ENCODE measurements around the gene LSP1. TPM values are rescaled to one million over a fixed set of nuclear protein-coding genes. Genes with fewer than 3 reads are reported as not detected.

Gene LSP1
- total RNA-seq, 4 donors from 2014 or later = 12.3 to 69.6 (median 23.2) TPM

DNA sequence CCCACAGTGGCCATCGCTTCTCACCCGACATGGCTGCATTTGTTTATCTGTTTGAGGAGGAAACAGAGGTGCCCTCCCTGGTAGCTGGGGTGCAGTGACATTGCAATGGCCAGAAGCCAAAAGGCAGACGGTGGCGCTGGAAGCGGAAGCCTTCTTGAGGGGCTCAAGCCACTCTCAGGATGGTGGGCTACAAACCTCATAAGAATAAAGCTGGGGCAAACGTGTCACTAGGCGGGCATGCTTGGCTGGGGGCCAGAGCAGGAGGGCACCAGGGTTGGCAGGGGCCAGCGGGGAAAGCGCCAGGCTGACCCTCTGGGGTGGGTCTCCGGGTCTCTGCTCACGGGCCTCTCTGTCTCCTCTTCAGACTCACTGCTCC is 79.2 kb downstream of the LSP1 start:
- no peaks in the 10 kb centered on the region for H3K36me3 ChIP-seq
- DNase-seq = no peak
- intact Hi-C loops (cut with DNase I; ENCODE audit: low total_unique reads) (no loop called here), in situ Hi-C loops (cut with MboI; ENCODE audit: low pct_ligation_motif_present in 1 of 4, low pct_unique_long_range_greater_than_20kb in 1 of 4, low sequenced_read_pairs in 3 of 4) (no loop called here)
- H3K4me1 ChIP-seq = no peaks in the 10 kb centered on the region
- WGBS, 2 donors (ENCODE audit: low coverage in 1 of 2) = 76% methylated on average over 11 of the region's 11 CpGs; no CpG with 5 or more reads in 1 of the 2 donors
- TF ChIP-seq EP300 (IDR thresholded peaks at IDR 0.05; ENCODE audit: low read depth) (no peak), POLR2A (IDR thresholded peaks at IDR 0.05) (no peak), POLR2AphosphoS5 (IDR thresholded peaks at IDR 0.05) (no peak)
- TF ChIP-seq, protein P1, sequence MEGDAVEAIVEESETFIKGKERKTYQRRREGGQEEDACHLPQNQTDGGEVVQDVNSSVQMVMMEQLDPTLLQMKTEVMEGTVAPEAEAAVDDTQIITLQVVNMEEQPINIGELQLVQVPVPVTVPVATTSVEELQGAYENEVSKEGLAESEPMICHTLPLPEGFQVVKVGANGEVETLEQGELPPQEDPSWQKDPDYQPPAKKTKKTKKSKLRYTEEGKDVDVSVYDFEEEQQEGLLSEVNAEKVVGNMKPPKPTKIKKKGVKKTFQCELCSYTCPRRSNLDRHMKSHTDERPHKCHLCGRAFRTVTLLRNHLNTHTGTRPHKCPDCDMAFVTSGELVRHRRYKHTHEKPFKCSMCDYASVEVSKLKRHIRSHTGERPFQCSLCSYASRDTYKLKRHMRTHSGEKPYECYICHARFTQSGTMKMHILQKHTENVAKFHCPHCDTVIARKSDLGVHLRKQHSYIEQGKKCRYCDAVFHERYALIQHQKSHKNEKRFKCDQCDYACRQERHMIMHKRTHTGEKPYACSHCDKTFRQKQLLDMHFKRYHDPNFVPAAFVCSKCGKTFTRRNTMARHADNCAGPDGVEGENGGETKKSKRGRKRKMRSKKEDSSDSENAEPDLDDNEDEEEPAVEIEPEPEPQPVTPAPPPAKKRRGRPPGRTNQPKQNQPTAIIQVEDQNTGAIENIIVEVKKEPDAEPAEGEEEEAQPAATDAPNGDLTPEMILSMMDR (IDR thresholded peaks at IDR 0.05) = no peak
- no peaks in the 10 kb centered on the region for H3K27me3 ChIP-seq
- H3K27ac ChIP-seq = no peak overlapping the region
- H3K9me3 ChIP-seq = no peaks in the 10 kb centered on the region
- H3K4me3 ChIP-seq = no peak overlapping the region

DNA sequence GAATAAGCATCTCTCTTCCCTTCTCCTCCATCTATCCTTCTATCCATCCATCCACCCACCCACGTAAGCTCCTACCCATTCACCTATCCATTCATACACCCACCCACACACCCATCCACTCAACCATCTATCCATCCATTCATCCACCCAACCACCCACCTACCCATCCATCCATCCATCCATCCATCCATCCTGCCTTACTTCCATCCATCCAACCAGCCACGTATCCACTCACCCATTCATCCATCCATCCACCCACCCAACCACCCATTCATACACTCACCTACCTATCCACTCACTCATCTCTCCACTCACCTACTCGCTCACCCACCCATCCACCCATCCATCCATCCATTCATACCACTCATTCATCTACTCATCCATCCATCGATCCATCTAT is 79.8 kb downstream of the LSP1 start:
- no peaks in the 10 kb centered on the region for H3K9me3 ChIP-seq
- H3K4me3 ChIP-seq = no peak overlapping the region
- WGBS, 2 donors (ENCODE audit: low coverage in 1 of 2) = 92 to 94% methylated on average over 4 of the region's 4 CpGs
- TF ChIP-seq, protein P1 (IDR thresholded peaks at IDR 0.05) = no peak
- no peak for TF ChIP-seq EP300 (IDR thresholded peaks at IDR 0.05; ENCODE audit: low read depth)
- no peak for TF ChIP-seq POLR2AphosphoS5 (IDR thresholded peaks at IDR 0.05)
- no peak for DNase-seq
- no peaks in the 10 kb centered on the region for H3K4me1 ChIP-seq
- H3K27ac ChIP-seq = no peak overlapping the region
- in situ Hi-C loops (cut with MboI; ENCODE audit: low pct_ligation_motif_present in 1 of 4, low pct_unique_long_range_greater_than_20kb in 1 of 4, low sequenced_read_pairs in 3 of 4) (no loop called here), intact Hi-C loops (cut with DNase I; ENCODE audit: low total_unique reads) (no loop called here)
- H3K36me3 ChIP-seq = no peaks in the 10 kb centered on the region
- no peaks in the 10 kb centered on the region for H3K27me3 ChIP-seq

DNA sequence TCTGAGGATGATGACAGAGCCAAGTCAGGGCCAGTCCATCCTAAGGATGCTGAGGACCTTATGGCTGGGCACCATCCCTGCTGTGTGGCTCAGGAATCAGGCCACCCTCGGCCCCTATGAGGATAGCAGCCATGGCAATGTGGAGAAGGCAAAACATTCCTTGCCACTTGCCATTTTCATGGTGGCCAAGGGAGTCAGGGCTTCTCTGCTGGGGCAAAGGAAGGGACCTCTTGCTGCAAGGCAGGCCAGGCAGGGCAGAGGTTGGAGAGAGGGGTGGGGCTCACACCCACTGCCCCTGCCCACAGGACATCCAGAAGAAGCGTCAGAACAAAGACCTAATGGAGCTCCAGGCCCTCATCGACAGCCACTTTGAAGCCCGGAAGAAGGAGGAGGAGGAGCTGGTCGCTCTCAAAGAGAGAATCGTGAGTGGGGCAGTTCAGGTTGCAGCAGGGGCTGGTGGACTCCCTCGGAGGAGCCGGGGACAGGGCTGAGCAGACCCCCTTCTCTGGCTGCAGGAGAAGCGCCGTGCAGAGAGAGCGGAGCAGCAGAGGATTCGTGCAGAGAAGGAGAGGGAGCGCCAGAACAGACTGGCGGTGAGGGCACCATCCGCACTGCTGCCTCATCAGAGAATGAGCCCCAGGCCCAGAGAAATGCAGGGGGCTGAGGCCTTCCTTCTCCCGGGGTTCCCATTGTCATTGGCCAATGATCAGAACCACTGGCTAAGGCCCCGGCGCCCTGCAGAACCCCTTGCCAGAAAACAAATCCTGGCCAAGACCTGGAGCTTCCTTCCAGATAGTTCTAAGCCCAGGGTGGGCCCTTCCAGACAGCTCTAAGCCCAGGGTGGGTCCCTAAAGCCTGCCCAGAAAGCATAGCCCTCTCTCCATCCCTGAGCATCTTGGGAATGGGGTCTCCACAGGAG is 80.8 kb downstream of the LSP1 start:
- Histone ChIP-seq H3K9me3 (no peaks in the 10 kb centered on the region), H3K27ac (no peak overlapping the region), H3K27me3 (no peaks in the 10 kb centered on the region), H3K4me1 (no peaks in the 10 kb centered on the region), H3K36me3 (no peaks in the 10 kb centered on the region), H3K4me3 (no peak overlapping the region)
- TF ChIP-seq EP300 (IDR thresholded peaks at IDR 0.05; ENCODE audit: low read depth) (no peak), POLR2A (IDR thresholded peaks at IDR 0.05) (no peak), POLR2AphosphoS5 (IDR thresholded peaks at IDR 0.05) (no peak)
- TF ChIP-seq, protein P1 (IDR thresholded peaks at IDR 0.05) = no peak
- no peak for DNase-seq
- WGBS, 2 donors (ENCODE audit: low coverage in 1 of 2) = 74 to 82% methylated on average over 10 to 18 of the region's 18 CpGs
- intact Hi-C loops (cut with DNase I; ENCODE audit: low total_unique reads) = no loop called here
- in situ Hi-C loops (cut with MboI; ENCODE audit: low pct_ligation_motif_present in 1 of 4, low pct_unique_long_range_greater_than_20kb in 1 of 4, low sequenced_read_pairs in 3 of 4) = no loop called here

DNA sequence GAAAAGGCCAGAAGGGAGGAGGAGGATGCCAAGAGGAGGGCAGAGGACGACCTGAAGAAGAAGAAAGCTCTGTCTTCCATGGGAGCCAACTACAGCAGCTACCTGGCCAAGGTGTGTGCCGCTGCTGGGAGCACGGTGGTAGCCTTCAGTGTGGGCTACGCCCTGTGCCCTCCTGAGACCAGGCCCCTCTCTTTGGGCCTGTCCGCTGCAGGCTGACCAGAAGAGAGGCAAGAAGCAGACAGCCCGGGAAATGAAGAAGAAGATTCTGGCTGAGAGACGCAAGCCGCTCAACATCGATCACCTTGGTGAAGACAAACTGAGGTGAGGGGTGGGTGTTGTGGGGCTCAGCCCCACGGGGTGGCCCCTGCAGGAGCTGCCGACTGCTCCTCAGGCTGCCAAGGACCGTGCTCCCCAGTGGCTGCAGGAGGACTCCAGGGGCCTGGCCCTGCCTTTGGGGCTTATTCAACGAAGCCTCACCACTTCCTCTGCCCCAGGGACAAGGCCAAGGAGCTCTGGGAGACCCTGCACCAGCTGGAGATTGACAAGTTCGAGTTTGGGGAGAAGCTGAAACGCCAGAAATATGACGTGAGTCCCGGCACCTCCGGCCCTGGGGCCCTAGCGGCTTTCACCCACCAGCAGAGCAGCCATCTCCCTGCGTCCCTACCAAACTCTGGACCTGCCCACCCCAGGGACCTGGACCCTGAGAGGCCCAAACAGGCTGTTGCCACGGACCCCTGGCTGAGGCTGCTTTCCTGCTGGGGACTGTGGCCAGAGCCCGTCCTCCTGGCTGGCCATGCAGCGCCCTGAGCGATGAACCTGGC is 81.7 kb downstream of the LSP1 start:
- Histone ChIP-seq H3K36me3 (no peaks in the 10 kb centered on the region), H3K27ac (no peak overlapping the region), H3K4me1 (peaks cover 0 to 4% (median 0%) of the 10 kb centered on the region in 4 donors), H3K4me3 (no peak overlapping the region), H3K27me3 (no peaks in the 10 kb centered on the region), H3K9me3 (no peaks in the 10 kb centered on the region)
- TF ChIP-seq POLR2A (IDR thresholded peaks at IDR 0.05) (no peak), POLR2AphosphoS5 (IDR thresholded peaks at IDR 0.05) (no peak), EP300 (IDR thresholded peaks at IDR 0.05; ENCODE audit: low read depth) (no peak)
- TF ChIP-seq, protein P1 (IDR thresholded peaks at IDR 0.05) = no peak
- DNase-seq = no peak
- intact Hi-C loops (cut with DNase I; ENCODE audit: low total_unique reads) (no loop called here), in situ Hi-C loops (cut with MboI; ENCODE audit: low pct_ligation_motif_present in 1 of 4, low pct_unique_long_range_greater_than_20kb in 1 of 4, low sequenced_read_pairs in 3 of 4) (no loop called here)
- 65% methylated on average over 20 of the region's 24 CpGs; no CpG with 5 or more reads in 1 of the 2 donors for WGBS, 2 donors (ENCODE audit: low coverage in 1 of 2)

All from transverse colon (tissue), 4 donors.